Fibroblast of skin of right biceps (primary cell): Measurements from ENCODE around the gene PCYT1B.
"Not testable (repeated sequence)": the region's sequence is repeated elsewhere in the genome, so short reads cannot be mapped to it uniquely, and the experiment has no call there.

ENCODE experiments used
- DNase-seq: peaks from one replicate; pipeline ENCODE4 v3.0.0-alpha.2; 2013

The PCYT1B gene

DNA sequence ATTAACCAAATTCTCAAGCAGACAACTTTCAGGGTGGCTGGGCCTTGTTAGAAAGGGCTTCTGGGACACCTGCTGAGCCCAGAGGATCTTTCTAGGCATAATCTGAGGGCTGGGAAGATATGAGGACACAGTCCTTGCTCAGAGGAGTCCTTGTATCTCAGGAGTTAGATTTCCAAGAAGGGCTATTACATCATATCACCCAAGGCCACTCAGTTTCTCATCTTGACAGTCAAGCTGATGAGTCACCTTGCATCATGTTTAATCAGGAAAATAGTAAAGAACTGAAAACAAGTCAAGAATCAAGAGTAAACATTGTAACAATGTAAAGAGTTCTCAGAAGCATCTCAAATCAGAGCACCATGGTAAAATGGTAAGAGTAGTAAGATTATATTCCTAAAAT is 4.0 kb downstream of the PCYT1B start:
- DNase-seq = no peak

DNA sequence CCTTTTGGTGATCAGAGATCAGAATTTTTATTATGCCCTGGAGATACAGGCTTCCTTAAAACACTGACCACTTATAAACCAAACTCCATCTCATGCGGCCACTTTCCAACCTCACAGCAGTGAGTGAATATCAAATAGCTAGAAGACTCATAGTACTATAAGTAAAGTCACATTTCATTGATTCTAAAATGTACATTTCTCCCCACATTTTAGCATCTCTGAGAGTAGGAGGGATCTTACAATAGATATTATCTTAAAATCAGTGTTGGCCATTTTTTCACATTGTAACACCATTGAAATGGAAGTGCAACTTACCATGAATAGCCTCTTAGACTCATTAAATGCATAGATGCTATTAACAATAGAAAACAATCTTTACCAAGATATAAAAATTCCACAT is 17.4 kb downstream of the PCYT1B start:
- no peak for DNase-seq

DNA sequence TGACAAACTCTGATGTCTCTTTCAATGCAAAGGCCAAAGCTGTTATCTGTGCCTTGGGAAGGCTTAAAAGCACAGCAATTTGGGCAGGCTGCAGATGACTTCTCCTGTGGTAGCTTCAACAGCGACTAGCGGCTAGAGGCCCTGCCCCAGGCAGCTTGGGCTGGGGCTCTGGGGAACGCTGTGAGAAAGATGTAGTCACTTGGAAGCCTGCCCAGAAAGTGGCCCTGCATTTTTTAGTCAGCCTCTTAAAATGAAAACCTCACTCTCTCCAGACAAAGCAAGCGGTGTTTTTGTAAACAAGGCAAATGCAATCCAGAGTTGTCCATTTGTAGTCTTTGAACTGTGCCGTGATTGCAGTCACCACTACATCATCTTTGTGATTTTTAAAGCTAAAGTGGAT is 27.5 kb downstream of the PCYT1B start:
- DNase-seq = peak; percentile 70

DNA sequence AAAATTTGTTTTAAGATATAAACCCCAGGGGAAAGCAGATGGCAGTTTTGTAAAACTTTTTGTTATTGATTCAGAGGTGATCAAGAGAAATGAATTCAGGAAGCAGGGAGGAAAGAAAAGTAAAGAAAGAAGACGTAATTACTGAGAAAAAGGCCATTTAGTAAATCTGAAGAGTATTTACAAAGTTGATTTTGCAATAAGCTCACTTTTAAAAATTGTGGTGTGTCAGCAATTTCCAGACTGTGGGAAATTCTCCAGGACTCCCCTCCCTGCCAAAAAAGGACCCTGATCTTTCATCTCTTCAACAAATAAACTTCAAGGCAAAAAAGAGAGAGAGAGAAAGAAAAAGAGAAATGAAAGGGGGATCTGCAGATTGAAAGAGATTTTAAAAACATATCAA is 36.6 kb downstream of the PCYT1B start:
- no peak for DNase-seq

DNA sequence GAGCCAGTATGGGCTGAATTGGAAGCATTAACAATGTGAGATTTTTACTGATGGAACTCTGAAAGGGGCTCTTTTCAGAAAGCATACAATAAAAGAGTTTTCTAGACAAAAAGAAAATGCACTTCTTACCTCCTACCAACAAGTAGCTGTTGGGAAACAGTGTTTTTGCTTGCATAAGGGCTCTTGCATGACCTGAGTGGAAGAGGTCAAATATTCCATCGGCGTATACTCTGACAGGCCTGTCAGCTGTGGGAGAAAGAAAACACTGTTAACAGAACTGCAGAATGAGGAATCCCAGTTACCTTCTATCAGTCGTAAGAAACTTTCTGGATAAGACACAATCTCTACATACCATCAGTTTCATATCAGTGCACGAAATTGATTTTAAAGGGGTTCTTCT is 39.5 kb downstream of the PCYT1B start:
- no peak for DNase-seq

DNA sequence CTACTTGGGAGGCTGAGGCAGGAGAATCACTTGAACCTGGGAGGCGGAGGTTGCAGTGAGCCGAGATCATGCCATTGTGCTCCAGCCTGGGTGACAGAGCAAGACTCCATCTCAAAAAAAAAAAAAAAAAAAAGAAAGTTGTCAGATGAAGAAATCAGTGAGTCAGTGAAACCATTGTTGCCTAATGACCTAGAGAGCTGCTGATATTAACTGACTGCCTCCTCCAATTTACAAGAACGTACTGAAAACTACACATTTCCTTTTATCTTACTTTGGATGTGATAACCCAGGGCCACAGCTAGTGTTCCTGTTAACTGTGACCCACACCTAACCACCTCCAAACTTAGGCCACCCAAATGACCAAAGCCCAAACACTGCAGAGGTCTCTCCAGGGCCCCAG is 41.2 kb downstream of the PCYT1B start:
- not testable (repeated sequence) for DNase-seq

DNA sequence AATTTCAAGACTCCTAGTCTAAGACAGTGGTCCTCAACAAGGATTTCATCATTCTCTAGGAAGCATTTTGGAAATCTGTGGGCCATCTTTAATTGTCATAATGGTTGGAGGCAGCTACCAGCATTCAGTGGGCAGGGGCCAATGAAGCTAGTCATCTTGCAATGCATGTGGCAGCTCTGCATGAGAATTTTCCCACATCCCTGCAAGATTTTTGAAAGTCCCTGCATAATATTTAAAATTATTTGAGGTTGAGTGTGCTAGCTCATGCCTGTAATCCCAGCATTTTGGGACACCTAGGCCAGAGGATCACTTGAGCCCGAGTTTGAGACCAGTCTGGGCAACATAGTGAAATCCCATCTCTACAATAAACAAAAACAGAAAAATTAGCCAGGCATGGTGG is 44.0 kb downstream of the PCYT1B start:
- no peak for DNase-seq

DNA sequence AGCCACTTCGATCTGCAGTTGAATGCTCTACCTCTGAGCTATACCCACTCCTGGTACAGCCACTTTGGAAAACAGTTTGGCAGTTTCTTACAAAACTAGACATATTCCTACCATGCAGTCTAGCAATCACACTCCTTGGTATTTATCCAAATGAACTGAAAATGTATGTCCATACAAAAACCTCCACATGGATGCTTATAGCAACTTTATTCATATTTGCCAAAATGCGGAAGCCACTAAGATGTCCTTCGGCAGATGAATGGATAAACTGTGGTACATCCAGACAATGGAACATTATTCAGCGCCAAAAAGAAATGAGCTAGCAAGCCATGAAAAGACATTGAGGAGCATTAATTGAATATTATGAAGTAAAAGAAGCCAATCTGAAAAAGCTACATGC is 45.3 kb downstream of the PCYT1B start:
- DNase-seq = no peak

DNA sequence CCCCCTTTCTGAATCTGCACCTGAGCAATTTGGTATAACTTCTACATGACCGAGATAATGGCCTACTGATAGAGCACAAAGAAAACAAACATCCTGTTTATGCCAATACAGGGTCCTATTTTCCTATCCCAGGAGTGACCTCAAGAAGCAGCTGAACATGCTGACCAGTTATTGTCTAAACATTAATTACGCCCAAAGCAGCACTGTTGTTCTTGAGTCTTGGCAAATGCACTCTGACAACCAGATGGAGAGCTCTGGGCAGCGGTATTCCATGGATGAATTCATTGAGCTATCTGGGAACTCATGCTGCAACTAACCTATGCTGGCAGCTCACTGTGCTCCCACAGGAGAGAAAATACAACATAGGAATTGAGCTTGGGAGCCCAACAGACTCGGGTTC is 52.6 kb downstream of the PCYT1B start:
- no peak for DNase-seq

DNA sequence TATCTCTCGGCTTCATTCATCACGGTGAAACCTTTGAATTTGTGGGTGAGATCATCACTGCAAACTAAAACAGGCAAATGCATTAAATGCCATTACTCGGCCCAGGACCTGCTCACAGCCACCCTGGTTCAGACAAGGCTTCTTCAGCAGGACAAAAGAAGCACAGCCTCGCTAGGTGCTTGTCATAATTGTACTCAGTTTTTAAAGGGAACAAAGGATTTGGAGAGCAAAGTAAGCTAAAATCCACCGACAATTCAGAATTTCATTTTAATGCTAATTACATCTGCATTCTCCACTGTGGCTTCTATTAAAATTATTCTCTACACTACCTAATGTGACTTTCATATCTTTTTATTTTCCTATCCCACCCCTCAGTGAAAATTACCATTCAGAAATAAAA is 57.0 kb downstream of the PCYT1B start:
- DNase-seq = no peak

DNA sequence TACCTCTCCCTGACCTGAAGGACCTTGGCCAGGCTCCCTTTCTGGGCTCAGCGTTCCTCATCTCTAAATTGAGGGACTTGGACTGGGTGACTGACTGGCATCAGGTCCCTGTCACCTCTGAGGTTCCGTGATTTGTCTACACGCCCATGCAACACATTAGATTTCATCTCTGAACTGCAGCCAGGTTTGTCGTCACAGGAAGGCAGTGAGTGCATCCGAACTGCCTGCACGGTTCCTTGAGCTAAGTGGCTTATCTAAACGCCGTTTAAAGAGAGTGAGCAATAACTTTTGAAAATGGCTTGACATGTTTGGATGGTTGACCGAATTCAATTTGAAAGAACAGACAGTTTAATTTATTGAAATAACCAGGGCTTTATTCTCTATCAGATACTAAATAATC is 70.1 kb downstream of the PCYT1B start:
- no peak for DNase-seq

DNA sequence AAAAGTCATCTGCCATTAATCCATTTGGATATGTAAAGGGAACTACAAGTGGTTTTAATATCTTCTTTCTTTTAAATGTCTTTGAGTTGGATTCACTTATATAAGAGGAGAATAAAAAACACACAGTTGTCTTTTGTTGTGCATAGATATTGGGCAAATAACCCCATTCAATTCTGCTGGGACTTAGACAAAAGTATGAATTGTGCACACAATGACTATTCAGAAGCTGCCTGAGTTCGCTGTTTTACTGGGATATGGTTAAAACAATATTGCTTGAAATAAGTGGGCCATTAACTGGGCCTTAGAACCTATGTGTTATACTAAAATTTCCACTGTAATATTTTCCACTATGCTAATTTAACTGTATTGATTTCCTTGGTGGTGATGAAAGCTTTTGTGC is 71.7 kb downstream of the PCYT1B start:
- no peak for DNase-seq

DNA sequence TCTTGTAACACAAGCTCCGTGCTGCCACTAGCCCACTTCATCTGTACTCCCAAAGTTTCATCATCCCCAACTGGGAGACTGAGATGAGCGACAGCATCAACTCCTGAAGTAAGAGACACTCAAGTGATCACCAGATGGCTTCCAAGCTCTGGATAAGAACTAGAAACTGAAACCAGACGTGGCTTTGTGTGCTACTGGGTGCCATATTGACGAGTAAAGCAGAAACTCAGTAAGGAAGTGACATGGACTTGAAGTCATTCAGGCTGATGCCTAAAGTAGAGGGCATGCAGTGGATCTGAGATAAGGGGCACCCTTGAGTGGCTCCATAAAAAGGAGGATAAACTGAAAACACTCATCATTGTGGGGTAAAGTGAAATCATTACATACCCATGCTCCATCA is 72.4 kb downstream of the PCYT1B start:
- no peak for DNase-seq

DNA sequence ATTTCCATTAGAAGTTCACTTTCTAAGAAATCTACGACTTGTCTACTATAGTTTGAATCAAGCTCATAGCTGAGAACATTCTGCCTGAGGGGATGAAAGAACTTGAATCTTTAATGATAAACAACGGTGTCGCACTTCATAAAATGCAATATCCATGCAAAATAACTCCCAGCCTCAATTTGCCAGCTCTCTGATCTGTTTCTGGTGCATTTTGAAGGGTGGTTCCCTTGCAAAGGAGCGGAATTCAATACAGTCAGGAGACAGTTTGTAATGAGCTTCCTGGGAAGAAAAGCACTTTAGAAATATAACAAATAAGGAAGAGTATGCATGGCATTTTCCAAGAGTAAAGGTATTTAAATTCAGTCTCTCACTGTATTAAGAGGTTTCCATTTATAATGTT is 80.0 kb downstream of the PCYT1B start:
- DNase-seq = no peak

DNA sequence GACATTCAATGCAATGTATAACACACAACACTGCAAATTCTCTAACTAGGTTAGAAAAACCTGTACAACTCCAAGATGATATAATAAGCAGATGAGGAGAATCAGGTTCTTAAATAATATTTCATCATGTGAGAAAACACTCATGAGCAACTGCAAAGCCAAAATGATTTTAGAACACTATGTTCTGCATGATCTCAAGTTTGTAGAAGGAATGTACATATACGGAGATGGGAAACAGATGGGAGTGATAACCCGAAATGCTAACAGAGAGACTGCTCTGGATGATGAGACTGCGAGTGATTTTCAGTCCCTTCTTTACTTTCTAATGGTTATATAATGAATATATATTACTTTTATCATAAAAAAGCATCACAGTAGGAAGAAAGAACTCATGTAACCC is 80.9 kb downstream of the PCYT1B start:
- no peak for DNase-seq

DNA sequence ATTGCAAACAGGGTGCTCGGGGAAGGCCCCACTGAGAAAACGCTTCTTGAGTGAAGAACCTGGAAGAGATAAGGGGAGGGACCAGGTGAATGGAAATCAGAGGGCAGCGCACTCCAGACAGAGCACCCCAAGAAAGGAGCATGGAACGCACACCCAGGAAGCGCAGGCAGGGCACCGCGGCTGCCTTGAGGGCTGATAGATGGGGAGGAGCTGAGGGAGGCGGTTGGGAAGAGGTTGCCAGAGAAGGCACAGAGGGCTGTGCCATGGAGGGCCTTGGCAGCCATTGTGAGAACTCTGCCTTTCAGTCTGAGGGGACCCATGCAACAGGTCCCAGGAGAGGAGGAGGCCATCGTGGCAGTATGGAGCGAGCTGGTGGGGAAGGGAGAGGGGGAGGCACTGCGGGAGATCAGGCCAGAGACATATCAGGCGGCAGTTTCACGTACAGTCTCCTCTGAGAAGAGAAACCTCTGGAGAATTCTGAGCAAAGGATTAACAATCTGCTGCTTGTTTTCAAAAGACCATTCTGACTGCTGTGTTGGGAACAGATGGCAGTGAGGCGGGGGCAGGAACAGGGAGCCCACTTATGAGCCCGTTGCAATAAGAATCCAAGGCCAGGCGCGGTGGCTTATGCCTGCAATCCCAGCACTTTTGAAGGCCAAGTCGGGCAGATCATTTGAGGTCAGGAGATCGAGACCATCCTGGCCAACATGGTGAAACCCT is 83.7 kb downstream of the PCYT1B start:
- DNase-seq = no peak

DNA sequence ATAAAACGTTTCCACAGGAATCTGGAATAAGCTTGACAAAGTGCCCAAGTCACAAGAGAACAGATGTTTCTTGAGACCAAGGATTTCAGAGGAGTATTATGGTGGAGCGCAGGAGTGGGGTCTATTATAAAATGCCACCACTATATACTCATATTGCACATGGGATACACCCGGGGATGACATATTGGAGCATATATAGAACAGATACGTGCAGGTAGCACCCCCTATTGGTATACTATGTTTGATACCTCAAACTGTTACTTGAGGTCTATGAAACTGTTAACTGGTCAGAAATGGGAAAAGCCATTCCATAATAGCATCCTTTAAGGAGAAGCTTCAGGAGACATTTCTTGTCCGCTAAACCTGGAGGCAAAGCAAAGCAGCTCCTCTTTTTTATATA is 86.0 kb downstream of the PCYT1B start:
- DNase-seq = peak; percentile 3

DNA sequence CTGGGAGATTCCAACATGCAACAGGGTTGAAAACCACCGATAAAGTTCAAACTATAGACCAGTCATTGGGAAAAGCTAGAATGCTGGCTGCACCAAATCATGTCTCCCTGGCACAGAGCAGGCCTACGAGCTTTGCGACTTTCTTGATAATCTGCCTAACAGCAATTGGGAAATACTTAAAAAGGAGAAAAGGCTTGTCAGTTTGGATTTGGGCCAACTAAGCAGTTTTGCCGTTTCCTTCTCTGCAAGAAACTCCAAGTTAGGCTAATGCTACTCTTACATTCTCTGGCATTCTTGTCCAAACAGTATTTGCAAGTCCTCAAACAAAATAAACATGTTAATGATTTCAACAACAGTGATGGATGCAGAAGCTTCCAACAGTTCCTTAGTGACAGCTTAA is 94.1 kb downstream of the PCYT1B start:
- DNase-seq = no peak

DNA sequence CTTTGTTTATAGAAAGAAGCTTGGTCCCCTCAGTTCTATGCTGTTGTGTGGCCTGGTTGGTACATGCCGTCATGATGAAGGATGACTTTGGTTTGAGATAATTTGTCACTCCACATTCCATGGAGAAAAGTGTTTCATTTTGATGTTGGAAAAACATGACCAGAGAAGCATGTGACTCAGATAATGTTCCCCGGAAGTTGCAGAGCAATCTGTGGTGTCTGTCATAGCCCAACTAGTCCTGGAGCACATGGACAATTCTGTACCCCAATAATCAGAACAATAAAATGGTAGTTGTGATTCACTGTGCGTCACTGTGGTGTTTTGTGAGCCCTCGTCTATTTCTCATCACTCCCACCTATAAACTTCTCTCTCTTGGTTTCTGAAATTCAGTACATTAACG is 97.0 kb downstream of the PCYT1B start:
- peak; percentile 0 for DNase-seq

DNA sequence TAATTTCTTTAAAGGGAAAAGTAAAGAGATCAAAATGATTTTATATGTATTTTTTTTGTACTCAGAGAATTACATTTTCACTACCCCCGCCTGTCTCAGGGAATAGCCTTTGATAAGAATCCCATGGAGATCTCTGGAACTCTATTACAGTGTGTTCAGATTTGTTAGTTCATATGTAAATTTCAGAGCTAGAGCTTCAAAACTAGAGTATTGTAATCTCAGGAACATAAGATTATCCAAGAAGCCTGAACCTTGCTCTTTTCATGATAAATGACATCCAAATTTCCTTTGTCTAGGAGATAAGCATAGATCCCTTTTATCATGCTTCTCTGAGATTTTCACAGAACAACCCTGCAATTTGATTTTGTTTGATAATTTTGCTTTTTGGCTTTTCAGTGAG is 99.2 kb downstream of the PCYT1B start:
- no peak for DNase-seq

DNA sequence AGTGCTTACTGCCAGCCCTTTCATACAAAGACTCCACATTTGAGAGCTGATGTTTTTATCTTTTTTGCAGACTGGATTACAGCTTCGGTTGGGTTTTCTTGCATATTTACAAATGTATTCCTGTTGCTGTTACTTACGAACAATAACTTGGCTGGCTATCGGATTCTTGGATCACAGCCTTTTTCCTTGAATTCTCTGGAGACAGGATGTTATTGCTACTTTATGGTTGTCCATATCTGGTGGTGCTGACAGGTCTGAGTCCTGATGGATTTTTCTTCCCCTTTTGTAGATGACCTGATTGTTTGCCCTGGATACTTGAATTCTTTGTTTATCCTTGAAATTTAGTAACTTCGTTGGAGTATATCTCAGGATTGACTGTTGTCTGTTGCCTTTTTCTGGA is 104.4 kb downstream of the PCYT1B start:
- DNase-seq = no peak

DNA sequence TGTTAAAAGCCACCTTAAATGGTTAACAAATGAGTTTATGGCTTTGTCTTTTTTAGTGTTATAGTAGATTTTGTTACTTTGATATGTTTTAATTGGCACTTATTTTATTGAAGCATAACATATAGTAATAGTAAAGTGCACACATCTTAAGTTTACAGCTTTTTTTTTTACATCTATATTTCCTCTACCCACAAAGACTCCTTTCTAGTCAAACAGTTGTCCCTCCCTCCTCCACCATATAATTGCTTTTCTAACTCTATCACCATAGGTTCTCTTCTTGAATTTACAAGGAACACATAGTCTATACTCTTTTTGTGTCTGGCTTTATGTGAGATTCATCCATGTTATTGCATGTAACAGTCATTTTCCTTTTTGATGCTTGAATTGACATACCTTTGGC is 110.6 kb downstream of the PCYT1B start:
- no peak for DNase-seq

DNA sequence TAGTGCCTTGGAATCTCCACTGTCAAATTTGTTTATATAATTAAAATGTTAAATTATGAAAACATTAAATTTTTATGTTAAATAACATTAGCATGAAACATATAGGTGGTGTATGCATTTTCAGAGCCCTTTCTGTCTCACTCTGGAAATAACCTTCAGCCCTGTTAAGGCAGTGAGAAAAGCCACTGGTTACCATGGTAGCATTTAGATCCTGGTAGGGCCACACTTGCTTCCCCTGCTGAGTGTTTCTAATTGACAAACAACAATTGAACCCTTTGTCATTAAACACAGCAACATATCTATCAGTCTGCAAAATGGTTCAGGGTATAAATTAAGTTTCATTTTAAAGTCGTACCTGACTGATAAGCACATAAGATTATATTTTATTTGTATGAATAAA is 118.5 kb downstream of the PCYT1B start:
- DNase-seq = no peak

DNA sequence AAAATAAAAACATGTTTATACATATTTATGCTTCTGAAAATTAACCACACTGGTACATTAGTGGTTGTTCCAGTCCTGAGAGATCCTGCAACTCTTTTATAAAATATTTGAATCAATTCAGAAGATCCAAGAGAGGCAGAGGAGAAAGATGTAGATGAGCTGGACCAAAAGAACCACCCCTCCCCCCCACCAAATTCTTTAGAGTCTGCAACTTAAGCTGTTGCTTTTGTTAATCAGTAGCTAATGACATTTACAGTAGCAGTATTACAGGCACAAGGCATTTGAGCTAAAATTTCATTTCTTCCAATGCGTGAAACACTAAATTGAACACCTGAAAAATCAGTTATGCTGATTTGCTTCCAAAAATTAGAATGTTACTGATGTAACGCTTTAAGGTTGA is 120.5 kb downstream of the PCYT1B start:
- no peak for DNase-seq

DNA sequence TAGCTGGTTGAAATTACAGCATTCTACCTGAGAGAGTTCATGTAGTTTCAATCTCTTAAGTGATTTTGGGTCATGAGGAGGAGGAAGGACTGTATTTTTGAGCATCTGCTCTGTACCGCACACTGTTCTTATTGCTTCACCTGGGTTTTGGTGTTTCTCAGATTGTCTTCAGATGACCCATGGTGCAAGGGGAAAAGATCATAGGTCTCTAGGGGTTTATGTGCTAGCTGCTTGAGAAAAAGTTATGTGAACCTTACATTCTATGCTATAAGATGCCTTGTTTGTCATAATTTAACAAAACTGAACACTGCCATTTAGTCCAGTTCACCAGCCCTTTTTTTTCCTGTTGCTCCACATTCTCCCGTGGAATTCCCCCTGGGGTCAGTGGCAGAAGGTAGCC is 121.7 kb downstream of the PCYT1B start:
- no peak for DNase-seq

DNA sequence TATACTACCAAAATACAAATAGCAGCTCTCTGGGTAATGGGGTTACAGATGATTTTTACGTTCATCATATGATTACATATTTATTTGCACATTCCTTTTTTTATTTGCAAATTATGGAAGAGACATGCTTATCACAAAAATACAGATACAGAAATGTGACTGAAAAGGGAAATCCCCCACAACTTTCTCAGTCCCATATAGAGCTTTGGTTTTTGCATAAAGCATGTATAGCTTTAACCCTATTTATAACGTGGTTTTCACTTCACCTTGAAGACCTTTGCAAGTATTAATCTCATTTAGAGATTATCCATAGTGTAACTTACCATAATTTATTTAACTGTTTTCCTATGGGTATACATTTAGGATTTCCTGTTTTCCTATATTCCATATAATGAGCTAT is 126.7 kb downstream of the PCYT1B start:
- no peak for DNase-seq
